Panc1 (cell line): Measurements from ENCODE around the gene PLEKHG4B. TPM values are rescaled to one million over a fixed set of nuclear protein-coding genes. Genes with fewer than 3 reads are reported as not detected.

ENCODE experiments used
- ATAC-seq: fragments of 200-7000 bp; cut with Tn5 transposase; 2 replicates; pipeline ENCODE4 v1.9.1; 2020; ENCODE audit warnings: mild to moderate bottlenecking, moderate library complexity
- BruUV-seq: library from RNA; stranded (reverse); fragments of 400-500 nt; replicated peaks from 2 replicates; lab custom pipeline; 2021; lab: Mats Ljungman, UMichigan
- CTCF ChIA-PET: fragments of 300-600 bp; sonication (Branson Sonifier 250); formaldehyde crosslinking; loops from one replicate; lab custom pipeline; 2022; ENCODE audit warnings: antibody characterized with exemption; lab: Charles Lee
- POLR2A ChIA-PET: fragments of 300-600 bp; sonication (Branson Sonifier 250); formaldehyde crosslinking; loops from one replicate; lab custom pipeline; 2022; ENCODE audit warnings: antibody characterized with exemption; lab: Charles Lee
- DNase-seq: peaks from one replicate; pipeline ENCODE4 v3.0.0-alpha.2; 2010; ENCODE audit warnings: low read depth, low spot score
- H3K27ac ChIP-seq: 2 replicates; pipeline ENCODE4 v1.5.1; 2011; ENCODE audit warnings: mild to moderate bottlenecking, low read length, inconsistent platforms
- H3K27me3 ChIP-seq: fragments of 200-500 bp; sonication (Bioruptor generic); 2 replicates; pipeline ENCODE4 v1.6.0; 2014; ENCODE audit warnings: low read length, inconsistent platforms; ENCODE audit not compliant: control insufficient read depth, insufficient read depth
- H3K36me3 ChIP-seq: fragments of 200-500 bp; sonication (Bioruptor generic); 2 replicates; pipeline ENCODE4 v1.5.1; 2014; ENCODE audit warnings: inconsistent platforms, mild to moderate bottlenecking, low read length, moderate library complexity; ENCODE audit not compliant: control insufficient read depth, insufficient read depth
- H3K4me1 ChIP-seq: 2 replicates; pipeline ENCODE4 v1.5.1; 2011; ENCODE audit warnings: inconsistent platforms, mild to moderate bottlenecking, low read length, moderate library complexity; ENCODE audit not compliant: control insufficient read depth, insufficient read depth
- H3K4me3 ChIP-seq, 2 experiments: 2 replicates each; pipeline ENCODE4 v1.5.1; 2011 to 2012; ENCODE audit warnings: low read depth in 2 of 2, low read length in 2 of 2, mild to moderate bottlenecking in 2 of 2, inconsistent platforms in 1 of 2, moderate library complexity in 1 of 2
- H3K9me3 ChIP-seq: fragments of 200-500 bp; sonication (Bioruptor generic); 2 replicates; pipeline ENCODE4 v1.5.1; 2014; ENCODE audit warnings: low read depth, mild to moderate bottlenecking, inconsistent platforms, low read length, moderate library complexity; ENCODE audit not compliant: control insufficient read depth, insufficient read depth
- POLR2AphosphoS5 ChIP-seq: IDR thresholded peaks from 2 replicates; pipeline ENCODE4 v1.6.1; 2012; ENCODE audit warnings: mild to moderate bottlenecking, low read depth, low read length, moderate library complexity
- SIN3A ChIP-seq: IDR thresholded peaks from 2 replicates; pipeline ENCODE4 v1.6.1; 2012; ENCODE audit warnings: low read depth, mild to moderate bottlenecking, low read length, moderate library complexity, borderline replicate concordance; ENCODE audit not compliant: insufficient read depth
- TCF7L2 ChIP-seq: IDR thresholded peaks from 2 replicates; pipeline ENCODE4 v1.6.1; 2011; ENCODE audit warnings: mild to moderate bottlenecking, low read depth, low read length, inconsistent platforms
- in situ Hi-C: cut with HindIII; loops from 2 replicates; pipeline ENCODE4 v1.10.0; 2016; ENCODE audit warnings: low sequenced_read_pairs, low pct_unique_long_range_greater_than_20kb
- intact Hi-C: fragments of 100-400 bp; cut with micrococcal nuclease; formaldehyde crosslinking; loops from one replicate; pipeline ENCODE4 v1.10.0; 2022; ENCODE audit not compliant: unreplicated experiment
- total RNA-seq: library from RNA; stranded (reverse); gene quantifications from one replicate; pipeline ENCODE4 v1.2.1, GENCODE V29; 2021; ENCODE audit not compliant: unreplicated experiment
- TF ChIP-seq, protein P1 (sequence below): fragments of 450-650 bp; IDR thresholded peaks from 2 replicates; pipeline ENCODE4 v1.5.1; 2017; ENCODE audit warnings: mild to moderate bottlenecking
- TF ChIP-seq, protein P2 (sequence below), 2 experiments: IDR thresholded peaks; 2 replicates each; pipeline ENCODE4 v1.6.1; 2011 to 2012; ENCODE audit warnings: low read depth in 2 of 2, control low read depth in 1 of 2, low read length in 1 of 2, mild to moderate bottlenecking in 1 of 2, moderate library complexity in 1 of 2; ENCODE audit not compliant: insufficient read depth in 1 of 2

The PLEKHG4B gene
- total RNA-seq, 1 experiment from 2014 or later, result 8.9 TPM

DNA sequence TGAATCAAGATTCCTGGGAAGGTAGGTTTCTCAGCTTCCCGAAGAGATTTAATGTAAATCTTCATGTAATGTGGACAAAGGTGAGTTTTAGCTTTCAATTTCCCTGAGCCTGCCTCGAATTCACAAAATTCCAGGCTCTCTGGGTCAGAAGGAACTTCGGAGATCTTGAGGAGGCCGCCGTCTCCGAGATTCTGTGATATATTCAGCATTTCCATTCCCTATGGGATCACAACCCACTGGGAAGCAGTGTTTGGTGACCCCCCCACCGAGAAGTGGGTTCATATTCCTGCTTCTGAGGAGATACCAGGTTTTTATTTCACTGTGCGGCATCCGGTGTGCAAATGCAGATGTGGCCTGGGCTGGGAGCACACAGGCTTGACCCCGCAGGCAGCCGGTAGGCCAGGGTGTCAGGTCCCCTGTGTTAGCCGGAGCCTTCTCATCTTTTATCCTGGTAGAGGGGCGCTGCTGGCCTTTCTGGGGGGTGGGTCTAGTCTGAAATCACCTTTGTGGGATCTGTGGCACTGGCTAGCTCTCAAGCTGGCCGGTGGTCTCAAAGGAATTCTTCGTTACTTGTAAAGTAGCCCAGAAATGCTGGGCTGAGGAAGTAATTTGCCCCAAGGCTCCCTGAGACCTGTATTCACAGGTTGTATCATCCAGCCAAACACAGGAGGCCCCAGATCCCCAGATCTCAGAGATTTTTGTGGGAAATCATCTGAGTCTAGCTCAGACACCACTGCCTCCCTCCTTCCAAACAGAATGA lies 1.4 kb downstream of the PLEKHG4B start:
- Histone ChIP-seq H3K27ac (no peak overlapping the region), H3K27me3 (peaks cover 5% of the 10 kb centered on the region; the same call in 1 of the 2 replicates), H3K36me3 (no peaks in the 10 kb centered on the region), H3K9me3 (no peaks in the 10 kb centered on the region), H3K4me1 (peaks cover 21% of the 10 kb centered on the region), H3K4me3 (no peak overlapping the region)
- in situ Hi-C loops, result no loop called here
- no peak for ATAC-seq
- DNase-seq, result no peak
- no TSS peak for BruUV-seq
- intact Hi-C loops, result no loop called here
- CTCF ChIA-PET, result no interaction called here
- POLR2A ChIA-PET, result no interaction called here
- TF ChIP-seq POLR2AphosphoS5 (no peak), TCF7L2 (no peak), SIN3A (no peak)
- TF ChIP-seq, protein P1, sequence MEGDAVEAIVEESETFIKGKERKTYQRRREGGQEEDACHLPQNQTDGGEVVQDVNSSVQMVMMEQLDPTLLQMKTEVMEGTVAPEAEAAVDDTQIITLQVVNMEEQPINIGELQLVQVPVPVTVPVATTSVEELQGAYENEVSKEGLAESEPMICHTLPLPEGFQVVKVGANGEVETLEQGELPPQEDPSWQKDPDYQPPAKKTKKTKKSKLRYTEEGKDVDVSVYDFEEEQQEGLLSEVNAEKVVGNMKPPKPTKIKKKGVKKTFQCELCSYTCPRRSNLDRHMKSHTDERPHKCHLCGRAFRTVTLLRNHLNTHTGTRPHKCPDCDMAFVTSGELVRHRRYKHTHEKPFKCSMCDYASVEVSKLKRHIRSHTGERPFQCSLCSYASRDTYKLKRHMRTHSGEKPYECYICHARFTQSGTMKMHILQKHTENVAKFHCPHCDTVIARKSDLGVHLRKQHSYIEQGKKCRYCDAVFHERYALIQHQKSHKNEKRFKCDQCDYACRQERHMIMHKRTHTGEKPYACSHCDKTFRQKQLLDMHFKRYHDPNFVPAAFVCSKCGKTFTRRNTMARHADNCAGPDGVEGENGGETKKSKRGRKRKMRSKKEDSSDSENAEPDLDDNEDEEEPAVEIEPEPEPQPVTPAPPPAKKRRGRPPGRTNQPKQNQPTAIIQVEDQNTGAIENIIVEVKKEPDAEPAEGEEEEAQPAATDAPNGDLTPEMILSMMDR, result no peak
- TF ChIP-seq, protein P2, sequence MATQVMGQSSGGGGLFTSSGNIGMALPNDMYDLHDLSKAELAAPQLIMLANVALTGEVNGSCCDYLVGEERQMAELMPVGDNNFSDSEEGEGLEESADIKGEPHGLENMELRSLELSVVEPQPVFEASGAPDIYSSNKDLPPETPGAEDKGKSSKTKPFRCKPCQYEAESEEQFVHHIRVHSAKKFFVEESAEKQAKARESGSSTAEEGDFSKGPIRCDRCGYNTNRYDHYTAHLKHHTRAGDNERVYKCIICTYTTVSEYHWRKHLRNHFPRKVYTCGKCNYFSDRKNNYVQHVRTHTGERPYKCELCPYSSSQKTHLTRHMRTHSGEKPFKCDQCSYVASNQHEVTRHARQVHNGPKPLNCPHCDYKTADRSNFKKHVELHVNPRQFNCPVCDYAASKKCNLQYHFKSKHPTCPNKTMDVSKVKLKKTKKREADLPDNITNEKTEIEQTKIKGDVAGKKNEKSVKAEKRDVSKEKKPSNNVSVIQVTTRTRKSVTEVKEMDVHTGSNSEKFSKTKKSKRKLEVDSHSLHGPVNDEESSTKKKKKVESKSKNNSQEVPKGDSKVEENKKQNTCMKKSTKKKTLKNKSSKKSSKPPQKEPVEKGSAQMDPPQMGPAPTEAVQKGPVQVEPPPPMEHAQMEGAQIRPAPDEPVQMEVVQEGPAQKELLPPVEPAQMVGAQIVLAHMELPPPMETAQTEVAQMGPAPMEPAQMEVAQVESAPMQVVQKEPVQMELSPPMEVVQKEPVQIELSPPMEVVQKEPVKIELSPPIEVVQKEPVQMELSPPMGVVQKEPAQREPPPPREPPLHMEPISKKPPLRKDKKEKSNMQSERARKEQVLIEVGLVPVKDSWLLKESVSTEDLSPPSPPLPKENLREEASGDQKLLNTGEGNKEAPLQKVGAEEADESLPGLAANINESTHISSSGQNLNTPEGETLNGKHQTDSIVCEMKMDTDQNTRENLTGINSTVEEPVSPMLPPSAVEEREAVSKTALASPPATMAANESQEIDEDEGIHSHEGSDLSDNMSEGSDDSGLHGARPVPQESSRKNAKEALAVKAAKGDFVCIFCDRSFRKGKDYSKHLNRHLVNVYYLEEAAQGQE (IDR thresholded peaks at IDR 0.05; ENCODE audit: insufficient read depth in 1 of 2, low read depth in 2 of 2, low read length in 1 of 2), result no peak

DNA sequence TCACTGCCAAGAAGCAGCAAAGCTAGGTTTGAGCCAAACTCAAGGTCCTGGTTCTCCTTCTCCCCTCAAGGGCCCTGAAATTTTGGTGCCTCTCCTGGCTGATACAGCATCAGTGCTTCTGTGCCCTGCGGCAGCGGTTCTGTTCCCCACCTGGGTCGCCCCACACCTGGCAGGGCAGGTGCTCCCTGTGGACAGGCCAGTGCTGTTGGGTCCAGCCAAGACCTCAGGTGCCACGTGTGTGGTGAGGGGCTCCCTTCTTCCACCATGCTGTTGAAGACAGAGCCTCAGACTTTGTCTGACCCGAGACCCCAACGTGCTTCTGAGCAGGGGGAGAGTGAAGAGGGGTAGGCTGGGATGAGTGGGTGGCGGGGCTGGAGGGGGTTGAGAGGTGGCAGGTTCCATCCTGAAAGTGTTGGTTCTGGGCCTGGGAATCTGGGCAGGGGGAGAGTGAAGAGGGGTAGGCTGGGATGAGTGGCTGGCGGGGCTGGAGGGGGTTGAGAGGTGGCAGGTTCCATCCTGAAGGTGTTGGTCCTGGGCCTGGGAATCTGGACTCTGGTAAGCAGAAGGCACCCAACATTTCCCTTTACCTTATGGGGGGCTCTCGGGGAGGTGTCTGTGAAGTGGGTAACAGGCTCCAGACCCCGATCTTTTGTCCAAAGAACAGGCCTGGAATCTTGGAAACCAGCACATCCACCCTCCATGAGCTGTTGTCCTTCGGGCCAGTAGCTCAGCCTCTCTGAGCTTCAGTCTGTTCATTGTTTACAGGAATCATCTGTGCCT lies 2.3 kb downstream of the PLEKHG4B start:
- Histone ChIP-seq H3K27ac (no peak overlapping the region), H3K27me3 (peaks cover 5% of the 10 kb centered on the region; the same call in 1 of the 2 replicates), H3K9me3 (no peaks in the 10 kb centered on the region), H3K4me1 (peaks cover 21% of the 10 kb centered on the region), H3K36me3 (no peaks in the 10 kb centered on the region), H3K4me3 (no peak overlapping the region)
- ATAC-seq, result no peak
- in situ Hi-C loops (no loop called here), intact Hi-C loops (no loop called here)
- CTCF ChIA-PET, result no interaction called here
- BruUV-seq, result no TSS peak
- DNase-seq, result no peak
- TF ChIP-seq SIN3A (no peak), POLR2AphosphoS5 (no peak), TCF7L2 (no peak)
- TF ChIP-seq, protein P1, result no peak
- TF ChIP-seq, protein P2 (IDR thresholded peaks at IDR 0.05; ENCODE audit: insufficient read depth in 1 of 2, low read depth in 2 of 2, low read length in 1 of 2), result no peak
- POLR2A ChIA-PET, result interaction anchor here (0.6 kb wide), 1 partner anchor 37 kb away, joined by 3 read pairs; no protein-coding TSS in a partner anchor
